ENCODE data around the gene IKBIP.

GRCh38 chr12:98644433-98644711 is 216 bp downstream of the IKBIP start:
- no peak for TF ChIP-seq POLR2A (IDR thresholded peaks at IDR 0.05)
- TF ChIP-seq CTCF (IDR thresholded peaks at IDR 0.05), result peak in 1 of 5 experiments; percentile 16
- TF ChIP-seq POLR2AphosphoS5 (IDR thresholded peaks at IDR 0.05), result no peak

All from transverse colon (tissue), 4 donors.